Measurements from ENCODE around the gene ZNF664. TPM values are rescaled to one million over a fixed set of nuclear protein-coding genes. Genes with fewer than 3 reads are reported as not detected.
A peak's percentile ranks its signal among the peaks of the same experiment; 100 is the strongest.

Gene ZNF664
- total and polyA plus RNA-seq, 2 donors (not counting 1 experiment from before 2014, with no cell fraction given): 14.3 to 47.1 TPM

DNA sequence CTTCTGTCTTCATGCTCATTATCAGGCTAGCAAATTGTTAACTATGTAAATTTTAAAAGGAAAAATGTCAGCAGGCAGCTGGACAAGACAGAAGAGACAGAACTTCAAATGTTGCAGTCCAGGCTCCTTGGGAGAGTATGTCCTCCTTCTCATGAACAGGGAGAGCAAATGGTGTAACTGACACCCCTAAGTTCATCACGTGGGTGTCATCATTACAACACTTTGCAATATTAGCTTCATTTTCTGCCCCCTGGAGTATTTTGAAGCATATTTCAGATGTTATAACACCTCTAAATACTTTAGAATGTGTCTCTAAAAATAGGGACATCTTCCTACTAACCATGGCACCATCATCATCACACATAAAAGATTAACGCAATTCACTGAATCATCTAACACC is 62.1 kb downstream of the ZNF664 start:
- intact Hi-C loops (cut with micrococcal nuclease): no loop called here
- Histone ChIP-seq H4K20me1 (ENCODE audit: control insufficient read depth, insufficient read depth, low read length, poor library complexity, severe bottlenecking) (no peaks in the 10 kb centered on the region), H2AFZ (ENCODE audit: insufficient read depth, low read depth, low read length, poor library complexity, severe bottlenecking) (no peak overlapping the region), H3K27me3 (replicated peaks in 1 of 4; ENCODE audit: control extremely low read depth in 1 of 4, control insufficient read depth in 3 of 4, insufficient read depth in 4 of 4, low read length in 3 of 4) (no peaks in the 10 kb centered on the region), H3K9me3 (ENCODE audit: control extremely low read depth in 1 of 3, control insufficient read depth in 2 of 3, insufficient read depth in 1 of 3, low read length in 2 of 3) (no peaks in the 10 kb centered on the region), H3K36me3 (replicated peaks in 1 of 2; ENCODE audit: control extremely low read depth in 1 of 2, control insufficient read depth in 1 of 2, extremely low read depth in 1 of 2, insufficient read depth in 2 of 2, low read length in 1 of 2) (no peaks in the 10 kb centered on the region), H3K27ac (ENCODE audit: low read length in 2 of 2) (no peak overlapping the region), H3K4me3 (ENCODE audit: control extremely low read depth in 1 of 5, extremely low read depth in 1 of 5, insufficient read depth in 1 of 5, low read depth in 2 of 5, low read length in 4 of 5) (no peak overlapping the region), H3K79me2 (ENCODE audit: control insufficient read depth, insufficient read depth, low read length) (no peaks in the 10 kb centered on the region), H3K4me1 (ENCODE audit: control insufficient read depth in 2 of 2, insufficient read depth in 2 of 2, low read length in 2 of 2) (no peaks in the 10 kb centered on the region), H3K4me2 (replicated peaks; ENCODE audit: low read depth, low read length, poor library complexity, severe bottlenecking) (no peak overlapping the region), H3K9ac (ENCODE audit: low read length) (no peak overlapping the region)
- Mint-ChIP-seq H3K4me3 (no peak overlapping the region), H3K9me3 (ENCODE audit: insufficient read depth) (no peaks in the 10 kb centered on the region), H3K27me3 (peaks cover 16% of the 10 kb centered on the region), H3K4me1 (no peaks in the 10 kb centered on the region), H3K27ac (no peak overlapping the region)
- no peak for ATAC-seq (ENCODE audit: low read depth)
- POLR2A ChIA-PET: no interaction called here
- no peak for DNase-seq
- CTCF ChIA-PET: interaction anchor here (1.1 to 7.2 kb wide), 5 partner anchors 7 to 906 kb away, joined by 3 to 160 read pairs (median 4); no protein-coding TSS in a partner anchor
- WGBS (ENCODE audit: insufficient coverage): 89% methylated on average over 1 of the region's 2 CpGs
- TF ChIP-seq, protein P1, sequence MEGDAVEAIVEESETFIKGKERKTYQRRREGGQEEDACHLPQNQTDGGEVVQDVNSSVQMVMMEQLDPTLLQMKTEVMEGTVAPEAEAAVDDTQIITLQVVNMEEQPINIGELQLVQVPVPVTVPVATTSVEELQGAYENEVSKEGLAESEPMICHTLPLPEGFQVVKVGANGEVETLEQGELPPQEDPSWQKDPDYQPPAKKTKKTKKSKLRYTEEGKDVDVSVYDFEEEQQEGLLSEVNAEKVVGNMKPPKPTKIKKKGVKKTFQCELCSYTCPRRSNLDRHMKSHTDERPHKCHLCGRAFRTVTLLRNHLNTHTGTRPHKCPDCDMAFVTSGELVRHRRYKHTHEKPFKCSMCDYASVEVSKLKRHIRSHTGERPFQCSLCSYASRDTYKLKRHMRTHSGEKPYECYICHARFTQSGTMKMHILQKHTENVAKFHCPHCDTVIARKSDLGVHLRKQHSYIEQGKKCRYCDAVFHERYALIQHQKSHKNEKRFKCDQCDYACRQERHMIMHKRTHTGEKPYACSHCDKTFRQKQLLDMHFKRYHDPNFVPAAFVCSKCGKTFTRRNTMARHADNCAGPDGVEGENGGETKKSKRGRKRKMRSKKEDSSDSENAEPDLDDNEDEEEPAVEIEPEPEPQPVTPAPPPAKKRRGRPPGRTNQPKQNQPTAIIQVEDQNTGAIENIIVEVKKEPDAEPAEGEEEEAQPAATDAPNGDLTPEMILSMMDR (IDR thresholded peaks at IDR 0.05): no peak
- TF ChIP-seq EZH2 (IDR thresholded peaks at IDR 0.05; ENCODE audit: borderline replicate concordance, insufficient read depth, low read depth, low read length, poor library complexity, severe bottlenecking): no peak

DNA sequence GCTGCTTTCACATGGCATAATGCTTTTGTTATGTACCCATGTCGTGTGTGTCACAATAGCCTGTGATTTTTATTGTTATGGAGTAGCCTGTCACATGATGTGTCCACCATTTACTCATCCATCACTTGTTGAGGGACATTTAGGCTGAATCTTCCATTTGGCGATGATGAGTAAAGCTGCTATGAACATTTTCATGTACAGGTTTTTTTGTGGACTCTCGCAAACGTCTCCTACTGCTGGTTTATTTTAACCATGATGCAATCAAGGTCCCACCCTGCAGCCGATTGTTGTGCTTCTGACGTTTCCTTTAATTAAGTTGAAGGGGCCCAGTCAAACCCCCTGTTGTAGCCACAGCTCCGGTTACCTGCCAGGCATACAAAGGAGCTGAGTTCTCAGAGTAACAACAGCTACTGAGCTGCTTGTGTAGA is 63.2 kb downstream of the ZNF664 start:
- H3K4me2 ChIP-seq (replicated peaks; ENCODE audit: low read depth, low read length, poor library complexity, severe bottlenecking): no peak overlapping the region
- H3K9me3 ChIP-seq (ENCODE audit: control extremely low read depth in 1 of 3, control insufficient read depth in 2 of 3, insufficient read depth in 1 of 3, low read length in 2 of 3): no peaks in the 10 kb centered on the region
- H4K20me1 ChIP-seq (ENCODE audit: control insufficient read depth, insufficient read depth, low read length, poor library complexity, severe bottlenecking): no peaks in the 10 kb centered on the region
- POLR2A ChIA-PET: no interaction called here
- H3K27ac ChIP-seq (ENCODE audit: low read length in 2 of 2): no peak overlapping the region
- Mint-ChIP-seq H3K27me3 (peaks cover 16% of the 10 kb centered on the region), H3K9me3 (ENCODE audit: insufficient read depth) (no peaks in the 10 kb centered on the region), H3K4me1 (no peaks in the 10 kb centered on the region), H3K4me3 (no peak overlapping the region), H3K27ac (no peak overlapping the region)
- no peaks in the 10 kb centered on the region for H3K36me3 ChIP-seq (replicated peaks in 1 of 2; ENCODE audit: control extremely low read depth in 1 of 2, control insufficient read depth in 1 of 2, extremely low read depth in 1 of 2, insufficient read depth in 2 of 2, low read length in 1 of 2)
- H3K4me3 ChIP-seq (ENCODE audit: control extremely low read depth in 1 of 5, extremely low read depth in 1 of 5, insufficient read depth in 1 of 5, low read depth in 2 of 5, low read length in 4 of 5): no peak overlapping the region
- CTCF ChIA-PET: interaction anchor here (0.7 to 7.2 kb wide), 15 partner anchors 8 to 905 kb away, joined by 3 to 160 read pairs (median 3); no protein-coding TSS in a partner anchor
- ATAC-seq (ENCODE audit: low read depth) (no peak), DNase-seq (no peak)
- no peaks in the 10 kb centered on the region for H3K4me1 ChIP-seq (ENCODE audit: control insufficient read depth in 2 of 2, insufficient read depth in 2 of 2, low read length in 2 of 2)
- H3K79me2 ChIP-seq (ENCODE audit: control insufficient read depth, insufficient read depth, low read length): no peaks in the 10 kb centered on the region
- H3K9ac ChIP-seq (ENCODE audit: low read length): no peak overlapping the region
- 65% methylated on average over 5 of the region's 7 CpGs for WGBS (ENCODE audit: insufficient coverage)
- intact Hi-C loops (cut with micrococcal nuclease): loop anchor here (1.0 kb wide), 2 partner anchors 731 to 736 kb away; no protein-coding TSS in a partner anchor
- peak overlapping the region; percentile 5 for H2AFZ ChIP-seq (ENCODE audit: insufficient read depth, low read depth, low read length, poor library complexity, severe bottlenecking)
- TF ChIP-seq EZH2 (IDR thresholded peaks at IDR 0.05; ENCODE audit: borderline replicate concordance, insufficient read depth, low read depth, low read length, poor library complexity, severe bottlenecking): no peak
- TF ChIP-seq, protein P1 (IDR thresholded peaks at IDR 0.05): no peak
- H3K27me3 ChIP-seq (replicated peaks in 1 of 4; ENCODE audit: control extremely low read depth in 1 of 4, control insufficient read depth in 3 of 4, insufficient read depth in 4 of 4, low read length in 3 of 4): no peaks in the 10 kb centered on the region
